ENCODE results near the gene SCPEP1.

Gene SCPEP1

GRCh38 chr17:57040571-57040970, 62.6 kb downstream of the SCPEP1 start:
- no peak for DNase-seq (ENCODE audit: low spot score)

GRCh38 chr17:57043276-57043675, 65.3 kb downstream of the SCPEP1 start:
- DNase-seq (ENCODE audit: low spot score): no peak

- DNase-seq (ENCODE audit: low spot score): no peak
Observed at GRCh38 chr17:57044976-57045867, 67.3 kb downstream of the SCPEP1 start.

GRCh38 chr17:57045868-57046704, 68.2 kb downstream of the SCPEP1 start:
- no peak for DNase-seq (ENCODE audit: low spot score)

GRCh38 chr17:57046749-57047148, 68.8 kb downstream of the SCPEP1 start:
- no peak for DNase-seq (ENCODE audit: low spot score)

- DNase-seq (ENCODE audit: low spot score): no peak
Observed at GRCh38 chr17:57048096-57048495, 70.2 kb downstream of the SCPEP1 start.

- DNase-seq (ENCODE audit: low spot score): no peak
Observed at GRCh38 chr17:57050306-57050705, 72.4 kb downstream of the SCPEP1 start.

- DNase-seq (ENCODE audit: low spot score): no peak
Observed at GRCh38 chr17:57051886-57052361, 74.0 kb downstream of the SCPEP1 start.

All from putamen (tissue), 1 donor.